Keratinocyte (primary cell): Measurements from ENCODE around the gene DISP2.

Source experiments
- CTCF ChIP-seq, 3 experiments: IDR thresholded peaks in 1 of 3; conservative IDR thresholded peaks in 1 of 3; optimal IDR thresholded peaks in 1 of 3; 2 replicates in 2 of 3; 3 replicates in 1 of 3; pipeline versions ENCODE3 to v1.5.1; 2011; ENCODE audit warnings: low read length in 3 of 3, mild to moderate bottlenecking in 3 of 3, moderate library complexity in 2 of 3, control low read depth in 1 of 3, inconsistent platforms in 1 of 3; ENCODE audit not compliant: insufficient read depth in 2 of 3; ENCODE audit errors: extremely low read depth in 1 of 3
- EZH2 ChIP-seq: IDR thresholded peaks from one replicate; pipeline ENCODE4 v1.6.1; 2012; ENCODE audit warnings: inconsistent platforms, mild to moderate bottlenecking, low read length, moderate library complexity

- no peak for TF ChIP-seq CTCF (optimal IDR thresholded peaks at IDR 0.05 in 1 of 3, IDR thresholded peaks at IDR 0.05 in 1 of 3, conservative IDR thresholded peaks at IDR 0.05 in 1 of 3; ENCODE audit: extremely low read depth in 1 of 3, insufficient read depth in 2 of 3, low read length in 3 of 3)
- TF ChIP-seq EZH2, result no peak
Measured at GRCh38 chr15:40335938-40336743, 21.9 kb upstream of the DISP2 start.
